SKM-1 (cell line): Measurements from ENCODE around the gene LRPAP1.

ENCODE experiments used
- DNase-seq: peaks from one replicate; lab custom pipeline; 2025; ENCODE audit not compliant: unreplicated experiment; lab: John Stamatoyannopoulos, UW

The LRPAP1 gene

GRCh38 chr4:3486541-3487540, 45.4 kb downstream of the LRPAP1 start:
- DNase-seq: no peak

DNA sequence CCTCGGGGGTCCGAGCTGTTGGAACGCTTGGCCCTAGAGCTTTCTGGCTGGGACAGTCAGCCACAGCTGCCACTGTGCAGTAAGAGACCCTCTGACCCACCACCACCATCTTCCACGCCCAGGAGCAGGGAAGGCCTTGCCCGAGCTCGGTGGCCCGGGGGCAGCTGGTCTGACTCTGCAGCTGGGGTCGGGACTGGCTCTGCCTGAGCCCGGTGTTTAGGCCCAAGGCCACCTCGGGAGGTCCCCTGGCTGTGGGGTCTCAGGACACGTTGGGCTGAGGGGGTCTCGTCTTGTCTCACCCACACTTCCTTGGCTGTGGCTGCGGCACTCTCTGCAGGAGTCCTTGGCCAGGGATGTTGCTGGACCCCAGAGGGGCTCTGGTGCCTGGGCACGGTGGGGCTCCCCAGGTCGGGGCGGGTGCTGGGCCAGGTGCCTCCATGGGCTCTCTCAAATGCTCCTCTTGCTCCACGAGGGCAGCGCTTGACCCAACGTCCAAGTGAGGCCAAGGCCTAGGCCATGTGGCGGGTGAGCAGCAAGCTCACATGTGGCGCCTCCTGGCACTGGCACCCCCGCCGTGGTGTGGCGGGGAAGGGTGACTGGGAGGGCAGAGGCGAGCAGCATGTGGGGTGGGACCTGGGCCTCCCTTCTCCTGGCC, 46.2 kb downstream of the LRPAP1 start:
- DNase-seq: no peak

- no peak for DNase-seq
These were observed 47.0 kb downstream of the LRPAP1 start for GRCh38 chr4:3485011-3485791.

DNA sequence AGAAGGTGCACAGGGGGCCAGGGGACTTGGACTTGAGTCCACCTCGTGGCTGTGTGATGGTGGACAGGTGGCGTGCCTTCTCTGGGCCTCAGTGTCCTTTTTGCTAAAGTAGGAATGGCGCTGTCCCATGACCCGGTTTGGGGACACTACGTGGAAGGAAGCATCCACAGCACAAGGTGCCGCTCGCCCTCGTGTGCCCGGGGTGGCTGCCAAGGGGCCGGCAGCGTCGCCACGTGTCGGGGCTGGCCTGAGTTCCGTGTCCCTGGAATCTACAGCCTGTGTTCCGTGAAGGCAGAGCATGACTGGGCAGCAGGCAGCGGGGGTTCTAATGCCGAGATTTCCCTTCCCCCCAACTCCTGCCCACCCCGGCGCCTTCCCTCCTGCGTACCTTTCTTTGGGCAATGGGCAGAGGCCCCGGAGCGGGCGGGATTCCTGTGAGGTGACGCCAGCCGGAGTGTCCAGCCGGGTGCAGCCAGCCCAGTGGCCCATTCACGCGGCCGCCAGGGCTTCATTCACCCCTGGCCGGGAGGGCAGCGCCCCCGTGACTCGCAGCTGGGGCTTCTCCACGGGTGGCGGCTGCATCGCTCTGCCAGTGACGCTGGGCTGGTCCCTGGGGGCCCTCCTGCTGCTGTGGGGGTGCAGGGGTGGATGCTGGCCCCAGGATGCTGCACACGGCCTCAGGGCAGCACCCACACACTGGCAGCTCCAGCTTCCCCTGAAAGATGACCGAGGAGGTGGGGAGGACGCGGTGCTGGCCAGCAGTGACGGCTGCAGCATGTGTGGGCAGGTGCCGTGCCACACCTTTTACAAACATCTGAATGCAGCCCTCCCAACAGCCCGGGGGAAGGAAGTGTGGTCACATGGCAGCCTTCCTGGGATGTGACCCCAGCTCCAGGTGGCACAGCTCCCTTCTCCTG, 47.9 kb downstream of the LRPAP1 start:
- DNase-seq: no peak

GRCh38 chr4:3483471-3483921, 48.7 kb downstream of the LRPAP1 start:
- DNase-seq: no peak

- no peak for DNase-seq
These were observed 49.5 kb downstream of the LRPAP1 start for GRCh38 chr4:3482707-3483106.

GRCh38 chr4:3481783-3482393, 50.3 kb downstream of the LRPAP1 start:
- no peak for DNase-seq

DNA sequence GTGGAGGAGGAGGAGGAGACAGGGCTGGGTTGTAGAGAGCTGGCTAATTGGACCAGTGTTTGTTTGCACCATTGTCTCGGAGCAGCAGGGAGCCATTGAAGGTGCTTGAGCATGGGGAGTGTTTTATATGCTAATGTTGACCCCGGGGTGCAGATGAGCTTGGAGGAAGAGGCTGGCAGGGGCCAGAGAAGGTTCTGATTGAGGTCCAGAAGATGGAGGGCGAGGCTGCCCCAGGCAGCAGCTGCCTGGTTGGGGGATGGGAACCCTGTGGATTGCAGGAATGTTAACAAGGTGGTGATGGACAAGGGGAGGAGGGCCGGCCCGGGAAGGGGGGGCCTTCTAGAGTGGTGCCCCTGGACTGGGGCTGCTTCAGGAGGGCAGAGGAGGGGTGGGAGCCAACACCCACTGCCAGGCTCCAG, 51.1 kb downstream of the LRPAP1 start:
- DNase-seq: no peak

DNA sequence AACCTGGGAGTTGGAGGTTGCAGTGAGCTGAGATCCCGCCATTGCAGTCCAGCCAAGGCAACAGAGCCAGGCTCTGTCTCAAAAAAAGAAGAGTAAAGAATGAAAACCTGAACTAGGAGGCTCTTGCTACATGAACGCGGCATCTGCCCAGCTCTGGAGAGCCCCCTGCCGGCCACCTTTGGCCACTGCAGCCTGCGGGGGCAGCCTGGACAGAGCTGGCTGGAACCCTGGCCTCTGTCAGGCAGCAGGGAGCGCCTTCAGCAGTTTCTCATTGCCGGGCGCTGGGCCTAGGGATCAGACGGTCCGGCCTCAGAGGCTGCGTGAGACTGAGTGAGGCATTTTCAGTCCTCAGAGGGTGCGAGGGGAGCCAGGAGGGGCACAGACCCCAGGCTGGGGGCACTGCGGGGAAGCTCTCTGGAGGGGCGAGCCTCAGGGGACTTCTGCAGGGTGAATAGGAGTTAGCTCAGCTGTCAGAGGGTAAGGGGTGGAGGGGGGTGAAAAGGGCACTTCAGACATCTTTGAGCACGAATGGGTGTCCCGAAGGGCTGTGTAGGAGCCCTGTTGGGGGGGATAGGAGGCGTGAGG, 51.6 kb downstream of the LRPAP1 start:
- DNase-seq: peak; percentile 83

- no peak for DNase-seq
These were observed 52.7 kb downstream of the LRPAP1 start for GRCh38 chr4:3479358-3480101.

DNA sequence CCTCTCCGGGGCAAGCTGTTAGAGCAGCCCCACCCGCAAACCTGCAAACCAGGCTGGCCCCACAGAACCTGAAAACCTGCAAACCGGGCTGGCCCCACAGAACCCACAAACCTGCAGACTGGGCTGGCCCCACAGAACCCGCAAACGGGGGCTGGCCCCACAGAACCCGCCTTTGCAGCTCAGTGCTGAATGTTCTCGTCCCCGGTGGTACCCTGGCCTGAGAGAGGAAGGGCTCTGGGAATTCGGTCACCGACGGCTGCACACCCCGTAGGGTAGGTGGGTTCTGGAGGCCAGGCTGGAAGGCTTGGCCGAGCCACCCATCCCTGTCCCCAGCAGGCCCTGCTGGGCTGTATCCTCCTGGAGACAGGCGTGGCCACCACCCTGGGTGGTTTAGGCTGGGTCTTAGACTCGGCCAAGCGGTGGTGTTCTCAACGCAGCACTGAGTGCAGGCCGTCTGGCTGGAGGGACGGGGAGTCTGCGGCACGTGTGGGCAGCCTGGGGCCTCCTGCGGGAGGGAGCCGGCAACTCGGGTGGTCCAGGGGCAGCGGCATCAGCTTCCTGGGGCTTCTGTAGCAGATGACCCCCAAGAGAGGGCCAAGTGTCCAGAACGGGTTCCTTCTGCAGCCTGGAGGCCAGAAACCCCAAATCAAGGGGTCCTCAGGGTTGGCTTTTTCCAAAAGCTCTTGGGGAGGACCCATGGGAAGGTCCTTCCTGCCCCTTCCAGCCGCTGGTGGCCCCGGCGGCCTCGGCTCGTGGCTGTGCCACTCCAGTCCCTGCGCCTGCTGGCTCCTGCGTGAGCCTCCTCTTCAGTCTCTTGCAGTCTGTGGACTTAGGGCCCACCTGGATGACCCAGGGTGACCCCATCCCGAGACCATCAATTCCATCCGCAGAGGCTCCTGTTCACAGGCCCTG, 53.5 kb downstream of the LRPAP1 start:
- DNase-seq: no peak

DNA sequence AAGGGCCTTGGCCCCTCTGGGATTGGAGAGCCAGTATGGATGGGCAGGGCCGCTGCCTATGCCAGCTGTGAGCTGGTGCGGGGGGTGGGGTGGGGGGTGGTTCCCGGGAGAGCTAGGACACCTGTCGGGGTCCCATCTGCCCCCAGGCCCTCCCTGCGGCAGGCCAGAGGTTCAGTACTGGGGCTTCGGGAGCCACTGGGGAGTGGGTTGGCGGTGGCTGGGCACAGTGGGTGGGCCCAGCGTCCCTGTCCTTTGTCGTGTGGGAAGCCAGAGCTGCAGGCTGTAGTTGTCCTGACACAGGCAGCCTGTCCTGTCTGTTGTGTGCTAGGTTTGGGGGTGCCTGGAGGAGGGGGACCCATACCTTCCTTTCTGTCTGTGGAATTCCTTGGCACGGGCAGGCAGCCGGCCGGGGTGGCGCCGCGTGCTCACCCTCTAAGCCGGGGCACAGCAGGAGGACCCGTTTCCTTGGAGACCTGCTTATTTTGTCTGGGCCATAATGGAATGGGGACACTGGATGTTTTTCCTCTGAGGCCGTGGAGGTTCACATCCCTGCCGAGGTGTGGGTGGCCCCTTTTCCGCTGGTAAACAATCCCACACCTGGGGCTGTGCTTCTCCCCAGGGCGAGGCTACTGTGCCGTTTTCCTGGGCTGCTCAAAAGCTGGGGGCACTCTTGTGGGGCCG, 54.3 kb downstream of the LRPAP1 start:
- DNase-seq: no peak

- DNase-seq: no peak
These were observed 55.1 kb downstream of the LRPAP1 start for GRCh38 chr4:3476936-3477749.

DNA sequence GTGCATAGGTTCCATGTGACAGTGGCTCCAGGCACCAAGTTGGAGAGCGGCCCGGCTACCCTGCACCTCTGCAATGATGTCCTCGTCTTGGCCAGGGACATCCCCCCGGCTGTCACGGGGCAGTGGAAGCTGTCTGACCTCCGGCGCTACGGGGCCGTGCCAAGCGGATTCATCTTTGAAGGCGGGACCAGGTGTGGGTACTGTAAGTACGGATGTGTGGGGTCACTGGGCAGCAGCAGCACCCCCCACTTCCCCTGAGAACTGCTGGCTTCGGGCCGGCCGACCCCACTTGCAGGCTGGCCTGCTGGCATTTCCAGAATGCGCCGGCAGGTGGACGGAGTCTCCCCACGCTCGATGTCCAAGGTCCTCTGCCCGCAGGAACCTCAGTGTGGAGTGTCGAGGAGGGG, 55.9 kb downstream of the LRPAP1 start:
- no peak for DNase-seq

DNA sequence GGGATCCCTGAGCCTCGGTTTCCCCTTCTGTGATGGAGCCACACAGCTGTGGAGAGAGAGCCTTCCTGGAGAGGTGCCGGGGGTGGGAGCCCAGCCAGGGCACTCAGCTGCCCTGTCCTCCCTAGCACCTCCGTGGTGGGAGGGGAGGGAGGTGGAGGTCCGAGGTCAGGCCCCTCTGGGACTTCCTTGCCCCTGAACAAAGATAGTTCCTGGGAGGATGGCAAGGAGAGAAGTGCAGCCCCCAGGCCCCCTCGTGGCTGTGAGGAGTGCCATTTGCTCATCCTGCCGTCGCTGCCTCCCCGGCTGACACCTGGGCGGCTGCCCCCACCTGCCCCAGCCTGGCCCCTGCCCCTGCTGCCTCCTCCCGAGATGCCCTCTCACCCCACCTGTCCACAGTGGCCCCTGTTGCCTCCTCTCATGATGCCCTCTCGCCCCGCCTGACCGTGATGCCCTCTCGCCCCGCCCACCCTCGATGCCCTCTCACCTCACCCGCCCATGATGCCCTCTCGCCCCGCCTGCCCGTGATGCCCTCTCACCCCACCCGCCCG, 56.4 kb downstream of the LRPAP1 start:
- no peak for DNase-seq
